ENCODE data around the gene CRHR2.

- no peak for TF ChIP-seq TAF1 (IDR thresholded peaks at IDR 0.05; ENCODE audit: borderline replicate concordance, low read depth, low read length)
- no peak for TF ChIP-seq POLR2A (IDR thresholded peaks at IDR 0.05; ENCODE audit: low read depth, low read length)
Measured at GRCh38 chr7:30674876-30675275, 7.4 kb downstream of the CRHR2 start.
